SU-DHL-6 (cell line): ENCODE measurements around the gene SPTLC2.

ENCODE experiments used
- EZH2phosphoT487 ChIP-seq: fragments of 200-600 bp; sonication (generic), shearing (Covaris generic); conservative IDR thresholded peaks from 2 replicates; pipeline ENCODE4 v1.6.1; 2018; ENCODE audit warnings: mild to moderate bottlenecking, antibody characterized with exemption, low read length, moderate library complexity, mixed read lengths
- TF ChIP-seq, protein P1 (sequence below): fragments of 200-600 bp; sonication (generic); IDR thresholded peaks from one replicate; pipeline ENCODE4 v1.5.1; 2017; ENCODE audit warnings: antibody characterized with exemption, mild to moderate bottlenecking, low read length, moderate library complexity; ENCODE audit not compliant: insufficient read depth, poor library complexity, severe bottlenecking

DNA sequence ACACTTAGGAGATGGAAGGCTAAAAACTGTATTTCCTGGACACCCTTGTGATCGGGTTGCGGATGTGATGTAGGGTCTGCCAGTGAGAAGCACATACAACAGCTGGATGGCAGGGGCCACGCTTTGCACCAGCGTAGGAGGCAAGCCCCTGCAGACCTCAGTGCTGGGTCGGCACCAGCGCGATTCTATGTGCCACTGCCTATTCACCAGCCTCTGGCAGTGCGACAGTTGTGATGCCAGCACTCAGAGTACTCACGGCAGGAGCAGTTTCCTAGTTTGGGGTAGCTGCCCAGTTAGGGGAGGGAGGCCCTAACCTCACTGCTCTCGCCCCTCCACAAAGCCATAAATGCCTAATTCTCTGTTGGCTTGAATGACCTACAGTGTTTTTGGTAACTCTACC is 31.6 kb downstream of the SPTLC2 start:
- TF ChIP-seq, protein P1, sequence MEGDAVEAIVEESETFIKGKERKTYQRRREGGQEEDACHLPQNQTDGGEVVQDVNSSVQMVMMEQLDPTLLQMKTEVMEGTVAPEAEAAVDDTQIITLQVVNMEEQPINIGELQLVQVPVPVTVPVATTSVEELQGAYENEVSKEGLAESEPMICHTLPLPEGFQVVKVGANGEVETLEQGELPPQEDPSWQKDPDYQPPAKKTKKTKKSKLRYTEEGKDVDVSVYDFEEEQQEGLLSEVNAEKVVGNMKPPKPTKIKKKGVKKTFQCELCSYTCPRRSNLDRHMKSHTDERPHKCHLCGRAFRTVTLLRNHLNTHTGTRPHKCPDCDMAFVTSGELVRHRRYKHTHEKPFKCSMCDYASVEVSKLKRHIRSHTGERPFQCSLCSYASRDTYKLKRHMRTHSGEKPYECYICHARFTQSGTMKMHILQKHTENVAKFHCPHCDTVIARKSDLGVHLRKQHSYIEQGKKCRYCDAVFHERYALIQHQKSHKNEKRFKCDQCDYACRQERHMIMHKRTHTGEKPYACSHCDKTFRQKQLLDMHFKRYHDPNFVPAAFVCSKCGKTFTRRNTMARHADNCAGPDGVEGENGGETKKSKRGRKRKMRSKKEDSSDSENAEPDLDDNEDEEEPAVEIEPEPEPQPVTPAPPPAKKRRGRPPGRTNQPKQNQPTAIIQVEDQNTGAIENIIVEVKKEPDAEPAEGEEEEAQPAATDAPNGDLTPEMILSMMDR = no peak
- TF ChIP-seq EZH2phosphoT487 = no peak
